HPDE6-E6E7 (cell line): ENCODE data around the gene TMEM82.

Experiments
- DNase-seq: peaks from one replicate; pipeline ENCODE4 v3.0.0; 2011; ENCODE audit warnings: missing footprints; ENCODE audit errors: extremely low spot score

TMEM82 gene

DNA sequence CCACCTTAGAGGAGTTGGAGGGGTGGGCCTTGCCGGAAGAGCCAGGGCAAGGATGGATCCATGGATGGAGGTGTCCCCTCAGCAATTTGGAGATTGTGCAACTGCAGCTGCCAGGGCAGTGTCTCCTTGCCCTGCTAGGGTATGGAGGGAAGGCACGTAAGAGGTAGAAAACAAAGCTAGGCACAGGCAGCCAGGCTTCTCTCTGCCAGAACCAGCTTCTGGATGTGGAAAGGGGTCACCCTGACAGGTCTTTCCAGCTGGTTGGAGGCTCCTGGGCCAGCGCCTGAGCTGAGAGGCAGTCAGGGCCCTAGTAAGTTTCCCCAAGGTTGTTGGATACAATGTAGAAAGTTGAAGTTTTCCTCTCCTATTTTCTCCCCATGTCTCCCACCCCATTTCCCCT, 21.4 kb upstream of the TMEM82 start:
- DNase-seq = no peak

DNA sequence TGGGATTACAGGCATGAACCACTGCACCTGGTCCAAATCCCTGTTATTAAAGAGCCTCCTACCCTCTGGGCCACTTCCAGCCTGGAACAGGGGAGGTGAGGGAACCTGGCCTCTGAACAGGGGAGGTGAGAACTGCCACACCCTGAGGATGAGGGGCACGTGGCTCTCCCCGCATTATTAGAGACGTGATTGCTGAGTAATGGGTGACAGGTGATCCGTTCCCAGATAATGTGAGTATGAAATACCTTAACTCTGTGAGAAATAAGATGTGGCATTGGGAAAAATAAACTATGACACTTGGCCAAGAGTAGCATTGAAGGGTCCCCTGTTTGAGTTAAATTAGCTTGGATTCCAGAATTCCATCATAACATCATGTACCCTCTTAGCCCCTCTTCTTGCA, 19.9 kb upstream of the TMEM82 start:
- DNase-seq = no peak

DNA sequence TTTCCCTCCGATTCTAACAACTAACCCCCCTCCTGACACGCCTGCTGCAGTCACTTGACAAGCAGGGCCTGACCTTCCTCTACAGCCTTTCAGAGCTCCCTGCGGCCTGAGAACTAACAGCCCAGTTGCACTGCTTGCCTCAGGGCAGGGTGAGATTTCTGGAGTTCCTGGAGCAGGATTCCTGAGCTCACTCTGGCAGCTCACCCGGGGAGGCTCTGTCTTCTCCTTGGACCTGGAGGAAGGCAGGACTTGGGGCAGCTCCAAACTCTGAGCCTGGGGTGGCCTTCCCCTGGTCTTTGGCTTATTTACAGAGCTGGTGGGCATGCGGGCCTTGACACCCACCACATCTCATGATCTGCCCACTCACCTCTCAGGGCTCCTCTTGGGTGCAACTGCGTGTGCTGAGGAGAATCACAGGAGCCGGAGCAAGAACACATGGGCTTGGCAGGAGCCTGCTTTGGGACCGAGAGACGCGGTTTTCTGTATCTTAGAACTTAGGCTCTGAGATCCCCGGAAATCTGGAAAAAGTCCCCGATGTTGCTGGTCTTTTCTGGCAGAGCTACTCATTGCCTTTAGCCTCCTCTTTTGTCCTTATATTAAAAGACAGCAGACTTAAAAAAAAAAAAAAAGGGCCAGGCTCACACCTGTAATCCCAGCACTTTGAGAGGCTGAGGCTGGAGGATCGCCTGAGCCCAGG, 19.3 kb upstream of the TMEM82 start:
- DNase-seq = no peak

DNA sequence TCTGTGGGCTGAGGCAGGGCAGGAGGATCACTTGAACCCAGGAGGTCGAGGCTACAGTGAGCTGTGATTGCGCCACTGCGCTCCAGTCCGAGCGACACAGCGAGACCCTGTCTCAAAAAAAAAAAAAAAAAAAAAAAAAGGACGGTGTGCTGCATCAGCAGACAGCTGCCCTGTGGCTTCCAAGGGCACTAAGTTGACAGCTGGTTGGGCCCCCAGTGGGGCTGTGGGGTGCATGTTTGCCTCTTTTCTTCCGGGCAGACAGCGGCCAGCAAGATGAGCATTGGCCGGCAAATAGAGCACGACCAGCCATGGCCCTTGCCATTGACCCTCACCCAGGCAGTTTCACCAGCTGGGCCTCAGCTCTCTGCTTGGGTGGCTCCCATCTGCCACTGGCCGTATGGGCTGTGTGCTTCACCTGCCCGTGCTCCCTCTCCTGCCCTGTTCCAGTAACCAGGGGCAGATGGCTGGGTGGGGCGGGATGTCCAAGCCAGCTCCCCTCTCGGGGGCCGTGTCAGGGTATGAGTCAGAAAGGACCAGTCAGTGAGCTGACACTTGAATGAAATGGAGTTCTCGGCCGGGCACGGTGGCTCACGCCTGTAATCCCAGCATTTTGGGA, 18.6 kb upstream of the TMEM82 start:
- no peak for DNase-seq

DNA sequence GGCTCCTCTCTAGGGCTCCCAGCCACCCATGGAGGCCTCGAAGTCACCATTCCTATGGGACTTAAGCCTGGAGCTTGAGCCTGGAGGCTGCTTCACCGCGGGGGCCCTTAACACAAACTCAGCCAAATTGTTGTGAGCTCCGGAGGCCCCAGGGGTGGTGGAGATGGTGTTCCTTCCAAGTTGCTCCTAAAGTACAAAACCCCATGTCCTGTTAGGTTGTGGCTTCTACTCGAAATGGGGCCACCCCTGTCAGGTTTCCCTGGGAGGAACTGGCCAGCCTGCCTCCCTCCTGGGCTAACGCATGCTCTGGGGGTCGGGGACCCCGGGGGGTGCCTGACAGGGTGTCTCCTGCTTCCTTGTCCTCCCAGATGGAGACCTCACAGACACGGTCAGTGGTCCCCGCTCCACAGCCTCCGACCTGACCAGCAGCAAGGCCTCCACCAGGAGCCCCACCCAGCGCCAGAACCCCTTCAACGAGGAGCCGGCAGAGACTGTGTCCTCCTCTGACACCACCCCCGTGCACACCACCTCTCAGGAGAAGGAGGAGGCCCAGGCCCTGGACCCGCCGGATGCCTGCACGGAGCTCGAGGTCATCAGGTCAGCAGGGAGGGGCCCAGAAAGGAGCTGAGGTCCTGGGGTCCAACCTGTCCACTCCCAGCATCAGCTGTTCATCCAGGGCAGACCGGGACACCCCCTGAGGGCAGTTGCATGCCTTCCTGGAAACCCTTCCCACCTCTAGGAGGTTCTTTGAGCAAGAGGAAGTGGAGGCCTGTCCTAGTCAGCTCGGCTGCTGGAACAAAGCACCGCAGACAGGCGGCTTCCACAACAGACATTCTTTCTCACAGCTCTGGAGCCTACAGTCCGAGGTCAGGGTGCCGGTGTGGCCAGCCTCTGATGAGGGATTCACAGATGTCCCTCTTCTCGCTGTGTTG, 17.1 kb upstream of the TMEM82 start:
- DNase-seq = no peak

DNA sequence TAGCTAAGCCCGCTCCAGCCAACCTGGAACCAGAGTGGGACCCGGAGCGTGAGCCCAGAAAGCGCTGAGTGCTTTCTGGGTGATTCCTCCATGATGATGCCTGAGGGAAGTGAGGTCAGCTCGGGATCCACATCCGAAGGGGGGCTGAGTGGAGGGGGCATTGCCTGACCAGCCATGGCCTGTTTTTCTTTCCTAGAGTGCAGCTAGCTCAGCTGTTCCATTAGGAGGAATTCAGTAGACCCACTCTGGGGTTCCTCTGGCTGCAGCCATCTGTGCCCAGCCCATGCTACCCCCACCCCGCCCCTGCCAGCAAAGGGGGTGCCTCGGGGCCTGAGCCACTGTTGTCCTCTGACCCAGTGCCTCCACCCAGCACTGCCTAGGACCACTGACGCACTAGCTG, 15.8 kb upstream of the TMEM82 start:
- DNase-seq = no peak

DNA sequence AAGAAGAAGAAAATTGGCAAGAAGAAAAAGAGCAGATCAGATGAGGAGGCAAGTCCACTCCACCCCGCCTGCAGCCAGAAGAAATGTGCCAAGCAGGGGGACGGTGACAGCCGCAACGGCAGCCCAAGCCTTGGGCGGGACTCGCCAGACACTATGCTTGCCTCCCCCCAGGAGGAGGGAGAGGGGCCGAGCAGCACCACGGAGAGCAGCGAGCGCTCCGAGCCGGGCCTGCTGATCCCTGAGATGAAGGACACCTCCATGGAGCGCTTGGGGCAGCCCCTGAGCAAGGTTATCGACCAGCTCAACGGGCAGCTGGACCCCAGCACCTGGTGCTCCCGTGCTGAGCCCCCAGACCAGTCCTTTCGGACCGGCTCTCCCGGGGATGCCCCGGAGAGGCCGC, 15.3 kb upstream of the TMEM82 start:
- no peak for DNase-seq

DNA sequence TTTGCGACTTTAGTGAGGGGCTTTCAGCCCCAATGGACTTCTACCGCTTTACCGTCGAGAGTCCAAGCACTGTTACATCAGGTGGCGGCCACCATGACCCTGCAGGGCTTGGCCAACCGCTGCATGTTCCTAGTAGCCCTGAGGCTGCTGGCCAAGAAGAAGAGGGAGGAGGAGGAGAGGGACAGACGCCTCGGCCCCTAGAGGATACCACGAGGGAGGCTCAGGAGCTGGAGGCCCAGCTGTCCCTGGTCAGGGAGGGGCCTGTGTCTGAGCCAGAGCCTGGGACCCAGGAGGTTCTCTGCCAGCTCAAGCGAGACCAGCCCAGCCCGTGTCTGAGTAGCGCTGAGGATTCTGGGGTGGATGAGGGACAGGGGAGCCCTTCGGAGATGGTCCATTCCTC, 14.9 kb upstream of the TMEM82 start:
- DNase-seq = no peak

DNA sequence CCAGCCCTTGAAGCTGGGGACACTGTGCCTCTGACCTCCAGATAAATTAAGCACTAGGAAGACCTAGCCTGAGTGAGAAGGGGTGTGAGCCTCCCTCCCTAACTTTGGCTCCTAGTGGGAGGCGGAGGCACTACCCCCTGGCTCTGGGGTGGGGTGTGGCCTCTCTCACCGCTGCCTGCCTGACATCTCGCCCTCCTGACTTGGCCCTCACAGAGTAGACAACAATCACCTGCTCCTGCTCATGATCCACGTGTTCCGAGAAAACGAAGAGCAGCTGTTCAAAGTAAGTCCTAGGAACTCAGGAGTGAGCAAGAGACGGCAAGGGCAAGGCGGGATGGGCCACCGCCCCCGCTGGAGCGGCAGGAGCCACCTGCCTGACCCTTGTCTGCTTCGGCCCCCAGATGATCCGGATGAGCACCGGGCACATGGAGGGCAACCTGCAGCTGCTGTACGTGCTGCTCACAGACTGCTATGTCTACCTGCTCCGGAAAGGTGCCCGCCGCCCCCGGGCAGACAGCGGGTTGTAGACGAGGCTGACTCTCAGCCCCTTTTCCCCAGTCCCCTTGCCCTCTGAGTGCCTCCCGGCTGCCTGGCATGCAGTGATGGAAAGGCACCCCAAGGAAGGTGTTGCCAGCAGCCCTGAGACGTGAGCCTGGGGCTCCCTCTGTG, 14.3 kb upstream of the TMEM82 start:
- DNase-seq = no peak

DNA sequence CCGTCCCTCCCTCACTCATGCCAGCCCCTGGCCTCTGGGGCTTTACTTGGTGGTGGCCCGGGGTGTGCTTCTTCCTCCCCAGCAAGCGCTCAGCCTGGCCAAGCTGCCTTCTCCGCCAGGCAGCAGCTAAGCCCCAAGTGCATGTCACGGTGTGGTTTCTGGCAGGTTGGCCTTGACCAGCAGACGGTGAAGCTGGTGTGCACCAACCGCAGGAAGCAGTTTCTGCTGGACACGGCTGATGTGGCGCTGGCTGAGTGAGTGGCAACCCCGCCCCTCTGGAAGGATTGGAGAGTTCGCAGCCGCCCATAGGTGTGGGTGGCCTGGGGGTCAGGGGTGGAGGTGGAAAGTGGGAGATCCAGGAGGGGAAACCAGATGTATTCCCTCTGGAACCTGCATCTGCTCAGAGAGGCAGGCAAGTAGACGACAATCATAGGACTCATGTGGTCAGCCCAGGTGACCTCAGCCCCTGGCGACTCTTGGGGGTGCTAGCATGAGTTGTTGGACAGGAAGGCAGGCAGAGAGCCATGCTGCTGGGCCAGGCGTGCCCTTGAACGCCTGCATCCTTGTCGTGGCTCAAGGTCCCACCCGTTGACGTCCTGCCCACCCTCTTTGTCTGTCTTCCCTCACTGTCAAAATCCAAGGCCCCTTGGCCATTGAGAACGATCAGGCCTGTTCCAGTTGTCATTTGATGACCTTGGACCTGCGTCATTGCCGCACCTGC, 13.2 kb upstream of the TMEM82 start:
- DNase-seq = no peak

DNA sequence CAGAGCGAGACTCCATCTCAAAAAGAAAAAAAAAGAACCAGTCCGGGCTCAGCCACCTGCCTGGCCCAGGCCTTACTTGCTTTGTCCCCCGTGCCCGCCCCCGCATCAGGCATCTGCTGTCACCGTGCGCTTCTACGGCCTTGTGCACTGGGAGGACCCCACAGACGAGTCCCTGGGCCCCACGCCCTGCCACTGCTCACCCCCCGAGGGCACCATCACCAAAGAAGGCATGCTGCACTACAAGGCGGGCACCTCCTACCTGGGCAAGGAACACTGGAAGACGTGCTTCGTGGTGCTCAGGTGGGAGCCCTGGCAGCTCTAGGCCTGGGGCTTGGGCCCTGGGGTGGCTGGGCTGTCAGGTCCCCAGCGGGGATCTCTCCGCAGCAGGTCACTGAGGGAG, 11.9 kb upstream of the TMEM82 start:
- DNase-seq = no peak

DNA sequence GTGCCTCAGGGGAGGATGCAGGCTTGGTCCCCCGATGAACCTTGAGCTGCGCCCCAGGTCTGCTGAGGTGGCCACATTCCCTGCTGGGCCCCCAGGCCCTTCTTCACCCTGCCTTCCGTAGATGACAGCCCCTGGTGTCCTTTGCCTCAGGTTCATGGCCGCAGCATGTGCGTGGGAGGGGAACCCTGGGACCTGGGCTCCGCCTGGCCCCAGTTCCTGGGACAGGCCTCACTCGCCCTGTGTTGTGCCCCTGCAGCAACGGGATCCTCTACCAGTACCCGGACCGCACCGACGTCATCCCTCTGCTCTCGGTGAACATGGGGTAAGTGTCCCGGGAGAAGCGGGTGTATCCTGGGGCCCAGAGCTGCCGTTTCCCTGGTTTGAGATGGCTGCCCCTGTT, 11.4 kb upstream of the TMEM82 start:
- no peak for DNase-seq

DNA sequence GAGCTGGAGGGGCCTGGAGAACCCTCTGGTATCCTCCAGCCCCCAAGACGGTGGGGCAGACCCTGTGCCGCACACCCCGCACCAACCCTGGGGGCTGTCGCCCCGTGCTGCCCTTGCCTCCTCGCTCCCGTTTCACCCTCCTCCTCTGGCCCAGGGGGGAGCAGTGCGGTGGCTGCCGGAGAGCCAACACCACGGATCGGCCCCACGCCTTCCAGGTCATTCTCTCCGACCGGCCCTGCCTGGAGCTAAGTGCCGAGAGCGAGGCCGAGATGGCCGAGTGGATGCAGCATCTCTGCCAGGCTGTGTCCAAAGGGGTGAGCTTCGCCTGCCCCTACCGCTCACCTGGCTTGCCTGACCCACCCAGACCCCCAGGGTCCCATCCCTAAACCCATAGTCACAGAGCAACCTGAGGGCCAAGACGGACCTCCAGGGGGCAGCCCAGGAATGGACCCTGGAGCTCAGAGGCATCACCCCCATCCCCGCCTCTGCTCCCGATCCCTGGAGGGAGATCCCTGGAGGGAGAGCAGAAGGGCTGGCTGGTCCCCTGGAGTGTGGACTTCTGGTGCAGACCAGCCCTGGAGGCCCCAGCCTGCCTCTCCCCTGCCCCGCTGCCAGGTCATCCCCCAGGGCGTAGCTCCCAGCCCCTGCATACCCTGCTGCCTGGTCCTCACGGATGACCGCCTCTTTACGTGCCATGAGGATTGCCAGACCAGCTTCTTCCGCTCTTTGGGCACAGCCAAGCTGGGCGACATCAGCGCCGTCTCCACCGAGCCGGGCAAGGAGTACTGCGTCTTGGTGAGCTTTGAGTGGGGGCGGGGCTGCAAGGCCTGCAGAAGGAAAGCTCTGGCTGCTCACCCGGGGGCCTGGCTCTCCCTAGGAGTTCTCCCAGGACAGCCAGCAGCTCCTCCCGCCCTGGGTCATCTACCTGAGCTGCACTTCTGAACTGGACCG, 10.3 kb upstream of the TMEM82 start:
- no peak for DNase-seq

DNA sequence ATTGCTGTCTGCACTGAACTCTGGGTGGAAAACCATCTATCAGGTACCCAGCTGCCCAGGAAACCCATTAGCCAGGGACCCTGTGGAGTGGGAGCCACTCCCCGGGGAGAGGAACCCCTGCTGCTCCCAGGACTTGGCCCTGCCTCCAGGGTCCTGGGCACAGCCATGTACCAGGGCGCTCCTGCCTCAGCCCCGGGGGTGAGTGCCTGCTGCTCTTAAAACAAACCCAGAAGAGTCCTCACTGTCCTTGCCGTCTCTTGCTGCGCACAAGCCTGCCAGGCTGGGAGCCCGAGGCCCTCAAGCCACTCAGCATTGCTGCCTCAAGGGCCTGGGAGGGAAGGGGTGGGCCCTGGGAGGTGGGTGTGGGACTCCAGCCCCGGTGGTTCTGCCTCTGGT, 9.6 kb upstream of the TMEM82 start:
- no peak for DNase-seq

DNA sequence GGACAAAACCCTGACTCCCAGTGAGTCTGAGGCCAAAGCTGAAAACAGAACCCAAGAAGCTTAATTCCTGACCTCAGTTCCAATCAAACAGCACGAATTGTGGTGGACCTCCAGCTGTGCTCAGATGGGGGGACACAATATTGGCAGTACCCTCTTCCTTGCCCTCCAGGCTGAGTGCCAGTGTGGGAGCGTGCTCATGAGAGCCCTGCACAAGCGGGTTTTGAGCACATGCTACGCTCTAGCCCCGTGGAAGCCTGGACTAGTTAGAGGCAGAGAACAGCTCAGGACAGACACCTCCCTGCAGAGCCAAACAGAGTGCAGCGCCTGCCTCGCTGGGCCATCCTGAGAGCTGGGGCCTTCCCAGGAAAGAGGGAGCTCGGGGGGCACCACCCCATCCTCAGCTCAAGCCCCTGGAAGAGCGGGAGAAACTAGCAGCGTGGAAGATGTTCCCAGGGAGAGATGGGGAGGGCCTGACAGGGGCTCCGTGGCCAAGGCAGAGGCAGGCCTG, 9.0 kb upstream of the TMEM82 start:
- DNase-seq = no peak

DNA sequence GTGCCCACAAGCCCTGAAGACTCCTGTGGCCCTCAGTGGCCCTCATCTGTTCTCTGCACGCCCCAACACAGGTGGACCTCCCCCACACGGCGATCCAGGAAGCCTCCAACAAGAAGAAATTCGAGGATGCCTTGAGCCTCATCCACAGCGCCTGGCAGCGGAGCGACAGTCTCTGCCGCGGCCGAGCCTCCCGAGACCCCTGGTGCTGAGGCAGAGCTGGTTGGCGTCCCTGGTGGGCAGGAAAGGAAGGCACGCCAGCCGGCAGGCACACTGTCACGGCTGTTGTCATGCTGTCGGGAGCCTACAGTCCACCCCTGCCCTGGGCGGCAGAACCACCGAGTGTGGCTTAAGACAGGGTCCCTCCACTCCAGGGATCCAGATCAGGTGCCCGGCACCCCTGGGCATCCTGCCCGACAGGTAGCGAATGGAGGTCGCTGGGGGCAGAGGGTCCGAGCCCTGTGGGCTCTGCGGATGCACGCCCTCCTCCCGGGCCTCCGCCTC, 8.5 kb upstream of the TMEM82 start:
- DNase-seq = no peak

DNA sequence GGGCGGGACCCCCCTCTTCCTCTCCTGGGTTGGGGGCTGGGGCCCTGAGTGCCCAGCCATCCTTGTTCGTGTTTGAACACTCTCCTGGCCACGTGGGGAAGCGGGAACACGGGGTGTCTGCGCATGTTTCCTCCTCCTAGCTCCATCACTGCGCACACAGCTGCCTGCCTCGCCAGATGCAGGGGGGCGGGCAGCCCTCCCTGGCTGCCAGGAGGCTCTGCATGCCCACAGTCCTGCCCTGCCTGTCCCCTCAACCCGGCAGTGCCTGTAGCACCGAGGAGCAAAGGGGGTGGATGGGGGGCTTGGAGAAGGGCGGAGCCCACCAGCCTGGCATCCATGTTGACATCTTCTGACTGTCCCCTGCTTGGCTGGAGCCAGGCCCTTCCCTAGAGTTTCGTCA, 8.0 kb upstream of the TMEM82 start:
- DNase-seq = no peak

DNA sequence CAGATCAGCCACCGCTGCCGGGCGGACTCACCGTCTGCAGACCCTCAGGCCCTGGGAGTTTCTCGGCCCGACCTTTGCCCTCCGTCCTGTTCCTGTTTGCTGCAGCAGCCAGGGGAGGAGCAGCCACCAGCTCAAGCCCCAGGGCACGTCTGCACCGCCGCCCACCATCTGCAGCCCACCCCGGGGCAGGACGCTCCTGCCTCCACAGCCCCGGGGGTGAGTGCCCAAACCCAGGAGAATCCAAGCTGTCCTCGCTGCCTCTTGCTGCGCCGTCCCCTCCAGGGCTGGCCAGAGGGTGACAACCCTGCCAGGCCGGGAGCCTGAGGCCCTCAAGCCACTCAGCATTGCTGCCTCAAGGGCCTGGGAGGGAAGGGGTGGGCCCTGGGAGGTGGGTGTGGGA, 7.4 kb upstream of the TMEM82 start:
- no peak for DNase-seq

DNA sequence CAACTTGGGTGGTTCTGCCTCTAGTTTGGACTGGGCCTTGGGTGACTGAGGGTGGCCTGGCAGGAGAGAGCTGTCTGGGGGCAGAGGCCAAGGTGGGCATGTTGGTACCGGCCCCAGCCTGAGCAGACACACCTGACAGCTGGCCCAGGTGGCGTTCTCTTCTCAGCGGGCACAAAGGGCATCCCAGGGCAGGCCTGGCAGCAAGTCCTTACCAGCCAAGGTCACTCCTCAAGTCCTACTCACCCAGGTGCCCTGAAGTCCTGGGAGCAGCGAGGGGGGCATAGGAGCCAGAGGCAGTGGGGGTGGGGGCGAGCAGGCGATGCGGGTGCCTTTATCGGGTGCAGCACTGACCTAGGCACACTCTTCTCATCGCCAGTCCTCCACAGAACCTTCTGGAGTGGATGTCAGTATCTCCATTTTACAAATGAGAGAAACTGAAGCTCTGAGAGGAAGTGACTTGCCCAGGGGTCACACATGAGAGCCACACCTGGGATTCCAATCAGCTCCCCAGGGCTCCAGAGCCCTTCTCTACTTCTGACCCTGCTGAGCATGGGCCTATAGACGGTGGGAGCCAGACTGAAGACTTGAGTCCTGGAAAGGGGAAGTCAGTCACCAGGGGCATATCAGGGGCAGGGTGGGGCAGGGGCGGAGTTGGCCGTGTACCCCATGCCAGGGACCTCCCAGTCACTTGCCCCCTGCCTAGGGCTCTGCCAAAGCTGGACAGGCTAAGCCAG, 6.8 kb upstream of the TMEM82 start:
- DNase-seq = no peak
